Neural progenitor cell (in vitro differentiated cells): ENCODE measurements around the gene HYAL2.

Experiments
- CTCF ChIP-seq: fragments of 200-600 bp; sonication (generic); IDR thresholded peaks from 2 replicates; pipeline ENCODE4 v1.5.1; 2017; ENCODE audit warnings: antibody characterized with exemption, mild to moderate bottlenecking
- EZH2phosphoT487 ChIP-seq: fragments of 200-600 bp; sonication (generic); IDR thresholded peaks from 2 replicates; pipeline ENCODE4 v1.6.1; 2017; ENCODE audit warnings: antibody characterized with exemption

- TF ChIP-seq CTCF = no peak
- TF ChIP-seq EZH2phosphoT487 = no peak
These were observed 45.8 kb downstream of the HYAL2 start for GRCh38 chr3:50276762-50277101.
